HG03432 (cell line): ENCODE measurements around the gene FMN1.

Experiments
- ATAC-seq: cut with Tn5 transposase; IDR thresholded peaks from one replicate; pipeline ENCODE4 v1.9.1; 2021; ENCODE audit warnings: mild to moderate bottlenecking, moderate library complexity; ENCODE audit not compliant: unreplicated experiment

The FMN1 gene

GRCh38 chr15:33155691-33156420 is 38.7 kb downstream of the FMN1 start:
- ATAC-seq, result no peak

- no peak for ATAC-seq
Measured at GRCh38 chr15:33154351-33155166, 40.0 kb downstream of the FMN1 start.

- no peak for ATAC-seq
Measured at GRCh38 chr15:33153548-33153947, 41.0 kb downstream of the FMN1 start.

- no peak for ATAC-seq
Measured at GRCh38 chr15:33152502-33153109, 41.9 kb downstream of the FMN1 start.

DNA sequence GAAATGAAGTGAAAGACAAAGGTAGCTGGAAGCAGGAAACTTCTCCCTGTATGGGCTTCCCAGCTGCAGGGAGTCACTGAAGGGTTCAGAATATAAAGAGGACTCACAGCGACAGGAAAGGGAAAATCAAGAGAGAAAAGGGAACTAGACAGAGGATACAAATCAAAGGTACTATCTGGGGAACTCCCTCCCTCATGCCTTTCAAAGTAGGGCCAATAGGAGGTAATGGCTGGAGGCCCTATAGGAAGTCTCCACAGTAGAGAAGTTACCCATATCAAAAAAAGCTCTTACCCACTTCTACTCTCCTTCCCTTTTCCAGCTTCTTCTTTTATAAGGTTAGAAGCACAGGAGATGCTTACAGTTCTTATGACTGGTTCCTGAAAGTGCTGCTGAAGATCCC is 43.5 kb downstream of the FMN1 start:
- ATAC-seq, result no peak

GRCh38 chr15:33150431-33150941 is 44.0 kb downstream of the FMN1 start:
- ATAC-seq, result no peak

DNA sequence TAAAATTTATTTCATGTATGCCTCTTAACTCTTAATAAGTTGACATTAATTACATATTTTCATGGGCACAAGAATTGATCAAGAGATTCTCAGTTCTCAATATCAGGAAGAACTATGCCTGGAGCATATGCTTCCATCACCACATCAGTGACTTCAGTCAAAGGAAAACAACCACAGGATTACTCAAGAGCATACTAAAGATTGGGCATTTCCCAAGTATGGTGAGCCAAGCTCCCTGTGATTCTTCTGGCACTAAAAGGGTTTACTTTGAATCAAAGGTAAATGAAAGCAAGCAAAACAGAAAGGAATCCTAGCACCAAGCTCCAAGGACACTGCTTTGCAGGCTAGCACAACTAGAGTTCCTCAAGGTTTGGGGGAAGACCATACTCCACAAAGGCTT is 44.6 kb downstream of the FMN1 start:
- no peak for ATAC-seq

DNA sequence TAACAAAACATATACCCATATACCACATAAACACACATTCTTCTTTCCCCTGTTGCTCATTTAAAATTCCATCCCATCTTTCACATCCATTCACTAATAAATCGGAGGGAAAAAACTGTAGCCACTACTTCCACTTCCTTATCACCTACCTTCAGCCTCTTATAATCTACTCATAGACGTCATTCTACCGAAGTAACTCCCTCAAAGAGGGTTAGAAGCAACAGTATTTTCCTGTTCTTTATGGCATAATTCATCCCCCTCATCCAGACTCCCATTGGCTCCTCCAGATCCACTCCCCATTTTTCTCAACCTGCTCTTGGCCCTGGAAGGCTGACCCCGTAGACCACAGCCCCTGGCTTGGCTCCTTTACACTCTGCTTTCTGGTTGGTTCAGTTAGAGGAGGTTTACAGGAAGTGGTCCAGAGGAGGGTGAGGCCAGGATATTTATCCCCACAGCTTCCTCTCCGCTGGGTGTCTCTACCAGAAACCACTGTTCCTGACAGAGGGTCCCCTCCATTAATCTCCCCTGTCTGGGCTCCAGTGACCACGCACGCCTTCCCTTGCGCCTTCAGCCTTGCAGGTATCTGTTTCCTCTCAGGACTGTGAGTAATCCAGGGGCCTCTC is 46.3 kb downstream of the FMN1 start:
- ATAC-seq, result no peak

GRCh38 chr15:33146051-33146450 is 48.5 kb downstream of the FMN1 start:
- no peak for ATAC-seq

DNA sequence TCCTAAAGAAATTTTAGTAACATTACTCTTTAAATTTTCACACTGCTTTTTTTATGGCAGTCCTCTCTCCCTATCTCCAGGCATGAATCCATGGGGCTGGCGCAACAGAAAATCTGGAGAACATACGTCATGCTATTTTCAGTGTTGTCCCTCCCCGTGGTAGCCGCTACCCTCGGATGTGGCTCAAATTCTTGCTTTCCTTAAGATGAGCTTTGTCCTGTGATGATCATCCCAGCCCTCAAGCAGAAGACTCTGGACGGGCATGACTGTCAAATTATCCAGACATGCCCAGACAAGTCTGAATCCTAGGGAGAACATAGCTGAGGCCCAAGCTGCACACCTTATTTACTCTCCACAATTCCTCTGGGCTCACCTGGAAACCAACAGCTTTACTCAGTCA is 49.1 kb downstream of the FMN1 start:
- no peak for ATAC-seq

DNA sequence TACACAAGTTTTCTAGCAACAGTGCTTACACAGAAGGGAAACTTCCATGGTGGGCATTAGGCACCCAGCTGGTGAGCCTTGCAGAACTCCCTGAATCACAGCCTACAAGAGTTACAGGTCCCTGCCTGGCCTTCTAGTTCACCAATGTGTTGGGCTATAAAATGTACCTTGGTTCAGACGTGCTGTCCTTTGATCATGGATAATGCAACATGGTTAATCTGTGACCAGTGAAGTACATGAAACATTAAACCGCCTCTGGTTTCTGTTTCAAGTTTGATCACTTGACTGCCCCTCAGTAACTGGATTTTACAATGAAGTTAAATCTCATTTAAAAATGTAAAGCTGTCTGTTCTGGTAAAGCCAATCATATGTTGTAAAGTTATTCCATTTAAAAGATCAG is 51.8 kb downstream of the FMN1 start:
- peak; percentile 74 for ATAC-seq

DNA sequence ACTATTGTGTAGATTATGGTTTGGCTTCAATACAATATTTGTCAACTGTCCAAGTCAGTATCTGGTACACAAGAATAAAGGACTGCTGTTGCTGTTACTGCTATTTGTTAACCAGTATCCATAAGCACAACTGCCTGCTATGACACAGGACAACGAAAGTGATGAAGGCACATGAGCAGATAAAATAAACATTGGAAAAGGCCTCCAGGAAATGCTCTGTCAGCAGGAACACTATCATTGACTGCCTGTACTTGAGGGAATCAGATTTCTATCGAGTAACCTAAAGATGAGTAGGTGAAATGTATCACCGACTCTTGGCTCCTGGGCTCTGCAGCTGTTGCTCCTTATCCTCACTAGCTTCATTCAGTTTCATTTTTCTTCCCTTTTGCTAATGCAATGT is 56.5 kb downstream of the FMN1 start:
- ATAC-seq, result no peak

DNA sequence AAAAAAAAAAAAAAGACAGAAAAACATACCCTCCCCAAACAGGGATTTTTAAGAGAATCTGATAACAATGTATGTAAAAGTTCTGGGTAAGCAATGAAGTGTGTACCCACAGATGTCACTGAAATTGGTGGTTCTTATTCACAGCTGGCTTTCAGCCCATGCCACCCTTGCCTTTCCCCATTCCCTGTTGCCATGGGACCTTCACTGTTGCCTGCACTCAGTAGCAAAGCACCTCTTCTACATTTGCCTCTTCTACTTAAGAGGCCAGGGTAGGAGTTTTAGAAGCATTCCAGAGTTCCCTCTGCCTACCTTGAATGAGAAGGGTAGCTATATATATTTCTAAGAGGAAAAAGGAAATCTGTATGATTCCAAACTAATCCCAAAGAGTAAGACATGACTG is 57.4 kb downstream of the FMN1 start:
- no peak for ATAC-seq

GRCh38 chr15:33136353-33136752 is 58.2 kb downstream of the FMN1 start:
- ATAC-seq, result no peak

DNA sequence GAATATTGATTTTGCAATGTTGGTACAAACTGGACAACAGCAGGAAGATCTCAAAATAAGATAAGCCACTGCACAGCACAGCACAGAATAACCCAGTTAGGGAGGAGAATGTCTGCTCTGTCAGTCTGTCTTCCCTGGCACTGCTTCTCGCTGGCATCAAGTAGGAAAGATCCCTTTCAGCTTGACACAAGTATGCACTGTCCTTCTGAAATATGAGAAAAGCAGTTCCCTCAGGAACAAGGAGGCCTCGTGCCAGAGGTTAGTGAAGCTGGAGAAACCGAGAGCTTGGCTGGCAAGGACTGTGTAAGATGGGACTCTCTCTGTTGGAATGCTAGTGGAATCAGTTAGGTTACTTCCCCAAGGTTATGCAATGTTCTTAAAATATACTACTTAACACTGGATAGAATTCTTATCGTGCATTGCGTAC is 59.1 kb downstream of the FMN1 start:
- ATAC-seq, result no peak

GRCh38 chr15:33132722-33133345 is 61.7 kb downstream of the FMN1 start:
- ATAC-seq, result no peak

- no peak for ATAC-seq
Measured at GRCh38 chr15:33132233-33132580, 62.3 kb downstream of the FMN1 start.

DNA sequence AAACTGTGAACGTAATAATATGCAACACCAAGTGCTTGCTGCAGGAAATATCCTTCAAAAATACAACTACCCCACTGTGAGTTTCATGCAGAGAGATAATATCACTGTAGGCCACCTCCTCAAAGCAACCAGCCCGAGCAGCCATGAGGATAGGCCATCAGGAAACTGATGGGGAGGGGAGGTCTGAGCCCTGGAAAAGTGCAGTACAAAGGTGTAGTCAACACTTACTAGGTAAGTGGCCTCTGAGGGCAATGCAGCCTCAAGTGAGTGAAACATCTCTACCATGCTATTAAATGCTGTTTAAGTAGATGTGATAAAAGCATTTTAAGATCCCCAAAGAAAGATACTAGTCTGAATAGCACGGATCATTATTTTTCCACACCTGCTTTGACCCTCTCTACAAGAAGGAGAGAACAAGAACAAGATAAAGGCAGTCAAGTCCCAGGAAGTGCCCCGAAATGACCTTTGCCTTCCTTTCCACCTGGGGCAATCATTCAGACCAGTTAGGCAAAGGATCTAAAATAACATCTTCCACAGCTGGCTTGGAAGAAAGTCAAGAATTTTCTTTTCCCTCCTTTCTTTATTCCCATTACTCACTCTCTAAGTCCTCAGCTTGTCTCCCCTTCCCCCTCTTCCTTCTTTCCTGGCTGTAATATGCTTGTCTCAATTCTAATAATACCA is 62.8 kb downstream of the FMN1 start:
- ATAC-seq, result no peak

DNA sequence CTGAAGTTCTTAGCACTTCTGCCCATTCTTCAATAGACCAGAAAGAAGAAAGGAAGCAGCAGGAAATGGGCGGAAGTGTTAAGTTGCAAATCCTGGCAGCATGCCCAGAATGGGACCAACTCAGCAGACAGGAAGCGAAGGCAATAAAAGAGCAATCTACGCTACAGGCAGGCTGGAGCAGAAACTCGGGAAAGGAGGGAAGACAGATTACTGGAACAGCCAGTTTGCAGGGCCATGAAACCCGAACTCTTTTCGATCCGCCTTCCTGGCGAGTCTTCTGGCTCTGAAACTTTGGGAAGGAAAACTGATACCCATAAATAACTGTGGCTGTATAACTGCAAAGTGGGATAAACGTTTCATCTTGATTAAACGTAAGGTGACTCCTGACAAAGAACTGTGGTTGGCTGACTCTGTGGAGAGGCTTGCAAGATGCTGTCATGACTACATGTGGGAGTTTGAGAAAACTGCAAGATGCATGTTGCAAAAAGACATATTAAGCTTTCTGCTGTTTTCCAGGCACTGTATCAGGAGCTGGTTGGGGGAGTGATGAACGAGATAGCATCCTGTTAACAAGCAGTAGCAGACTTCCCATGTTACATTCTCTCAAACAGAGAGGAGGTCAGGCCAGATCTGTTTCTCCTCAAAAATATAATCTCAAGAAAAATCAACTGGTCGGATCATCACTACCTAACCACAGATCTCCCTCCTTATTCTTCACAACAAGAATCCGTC is 67.8 kb downstream of the FMN1 start:
- ATAC-seq, result no peak
